Measurements from ENCODE around the gene CAPN10.

The CAPN10 gene

GRCh38 chr2:240603081-240603835, 16.7 kb downstream of the CAPN10 start:
- Histone ChIP-seq H3K4me1 (ENCODE audit: control extremely low read depth in 1 of 4, control insufficient read depth in 4 of 4, insufficient read depth in 4 of 4, low read length in 3 of 4) (no peaks in the 10 kb centered on the region), H3K36me3 (ENCODE audit: control insufficient read depth in 4 of 4, insufficient read depth in 4 of 4, low read length in 3 of 4) (peaks cover 0 to 27% (median 4%) of the 10 kb centered on the region in 4 experiments), H3K9me3 (ENCODE audit: control extremely low read depth in 1 of 5, control insufficient read depth in 4 of 5, insufficient read depth in 2 of 5, low read depth in 1 of 5, low read length in 4 of 5) (no peaks in the 10 kb centered on the region), H3K4me3 (ENCODE audit: control insufficient read depth in 1 of 7, extremely low read depth in 1 of 7, insufficient read depth in 4 of 7, low read depth in 2 of 7, low read length in 6 of 7) (no peak overlapping the region), H3K27me3 (replicated peaks in 2 of 5; ENCODE audit: control insufficient read depth in 4 of 5, insufficient read depth in 5 of 5, low read length in 4 of 5) (no peaks in the 10 kb centered on the region), H3K27ac (ENCODE audit: insufficient read depth in 1 of 2, low read depth in 1 of 2, low read length in 2 of 2, poor library complexity in 1 of 2, severe bottlenecking in 2 of 2) (no peak overlapping the region)
- 94% methylated on average over 20 of the region's 22 CpGs for WGBS (ENCODE audit: insufficient coverage)
- CTCF ChIA-PET = interaction anchor here (0.7 to 1.1 kb wide), 2 partner anchors 9 to 15 kb away, joined by 3 read pairs; no protein-coding TSS in a partner anchor
- DNase-seq = no peak
- POLR2A ChIA-PET = no interaction called here

DNA sequence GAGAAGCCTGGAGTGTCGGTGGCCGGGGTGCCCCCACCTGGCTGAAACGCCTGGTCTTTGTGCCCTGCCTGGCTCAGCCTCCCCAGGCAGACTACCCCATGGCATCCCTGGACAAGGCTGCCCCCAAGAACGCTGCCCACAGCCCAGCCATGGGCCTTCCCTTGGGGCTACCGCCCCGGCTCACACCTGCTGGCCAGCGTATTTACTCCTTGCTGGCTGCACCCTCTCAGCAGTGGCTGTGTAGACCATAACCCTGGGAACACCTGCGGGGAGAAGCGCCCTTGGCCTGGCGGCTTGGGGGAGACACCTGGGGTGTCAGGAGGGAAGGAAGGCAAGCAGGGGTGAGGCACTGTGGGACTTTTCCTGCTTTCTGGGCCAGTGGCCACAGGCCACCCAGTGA, 17.3 kb downstream of the CAPN10 start:
- ChIA-PET CTCF (interaction anchor here (0.7 to 1.1 kb wide), 2 partner anchors 10 to 15 kb away, joined by 3 read pairs; no protein-coding TSS in a partner anchor), POLR2A (no interaction called here)
- 99% methylated on average over 9 of the region's 10 CpGs for WGBS (ENCODE audit: insufficient coverage)
- Histone ChIP-seq H3K27ac (ENCODE audit: insufficient read depth in 1 of 2, low read depth in 1 of 2, low read length in 2 of 2, poor library complexity in 1 of 2, severe bottlenecking in 2 of 2) (no peak overlapping the region), H3K27me3 (replicated peaks in 2 of 5; ENCODE audit: control insufficient read depth in 4 of 5, insufficient read depth in 5 of 5, low read length in 4 of 5) (no peaks in the 10 kb centered on the region), H3K4me1 (ENCODE audit: control extremely low read depth in 1 of 4, control insufficient read depth in 4 of 4, insufficient read depth in 4 of 4, low read length in 3 of 4) (no peaks in the 10 kb centered on the region), H3K36me3 (ENCODE audit: control insufficient read depth in 4 of 4, insufficient read depth in 4 of 4, low read length in 3 of 4) (peaks cover 0 to 21% (median 3%) of the 10 kb centered on the region in 4 experiments), H3K4me3 (ENCODE audit: control insufficient read depth in 1 of 7, extremely low read depth in 1 of 7, insufficient read depth in 4 of 7, low read depth in 2 of 7, low read length in 6 of 7) (no peak overlapping the region), H3K9me3 (ENCODE audit: control extremely low read depth in 1 of 5, control insufficient read depth in 4 of 5, insufficient read depth in 2 of 5, low read depth in 1 of 5, low read length in 4 of 5) (no peaks in the 10 kb centered on the region)
- no peak for DNase-seq

- Histone ChIP-seq H3K4me1 (ENCODE audit: control extremely low read depth in 1 of 4, control insufficient read depth in 4 of 4, insufficient read depth in 4 of 4, low read length in 3 of 4) (no peaks in the 10 kb centered on the region), H3K4me3 (ENCODE audit: control insufficient read depth in 1 of 7, extremely low read depth in 1 of 7, insufficient read depth in 4 of 7, low read depth in 2 of 7, low read length in 6 of 7) (no peak overlapping the region), H3K27me3 (replicated peaks in 2 of 5; ENCODE audit: control insufficient read depth in 4 of 5, insufficient read depth in 5 of 5, low read length in 4 of 5) (no peaks in the 10 kb centered on the region), H3K27ac (ENCODE audit: insufficient read depth in 1 of 2, low read depth in 1 of 2, low read length in 2 of 2, poor library complexity in 1 of 2, severe bottlenecking in 2 of 2) (no peak overlapping the region), H3K36me3 (ENCODE audit: control insufficient read depth in 4 of 4, insufficient read depth in 4 of 4, low read length in 3 of 4) (peaks cover 0 to 16% (median 3%) of the 10 kb centered on the region in 4 experiments), H3K9me3 (ENCODE audit: control extremely low read depth in 1 of 5, control insufficient read depth in 4 of 5, insufficient read depth in 2 of 5, low read depth in 1 of 5, low read length in 4 of 5) (no peaks in the 10 kb centered on the region)
- 65% methylated on average over 9 of the region's 11 CpGs for WGBS (ENCODE audit: insufficient coverage)
- DNase-seq = no peak
- POLR2A ChIA-PET = no interaction called here
- CTCF ChIA-PET = interaction anchor here (1.1 kb wide), 1 partner anchor 10 kb away, joined by 3 read pairs; no protein-coding TSS in a partner anchor
Observed at GRCh38 chr2:240604291-240604938, 17.9 kb downstream of the CAPN10 start.

DNA sequence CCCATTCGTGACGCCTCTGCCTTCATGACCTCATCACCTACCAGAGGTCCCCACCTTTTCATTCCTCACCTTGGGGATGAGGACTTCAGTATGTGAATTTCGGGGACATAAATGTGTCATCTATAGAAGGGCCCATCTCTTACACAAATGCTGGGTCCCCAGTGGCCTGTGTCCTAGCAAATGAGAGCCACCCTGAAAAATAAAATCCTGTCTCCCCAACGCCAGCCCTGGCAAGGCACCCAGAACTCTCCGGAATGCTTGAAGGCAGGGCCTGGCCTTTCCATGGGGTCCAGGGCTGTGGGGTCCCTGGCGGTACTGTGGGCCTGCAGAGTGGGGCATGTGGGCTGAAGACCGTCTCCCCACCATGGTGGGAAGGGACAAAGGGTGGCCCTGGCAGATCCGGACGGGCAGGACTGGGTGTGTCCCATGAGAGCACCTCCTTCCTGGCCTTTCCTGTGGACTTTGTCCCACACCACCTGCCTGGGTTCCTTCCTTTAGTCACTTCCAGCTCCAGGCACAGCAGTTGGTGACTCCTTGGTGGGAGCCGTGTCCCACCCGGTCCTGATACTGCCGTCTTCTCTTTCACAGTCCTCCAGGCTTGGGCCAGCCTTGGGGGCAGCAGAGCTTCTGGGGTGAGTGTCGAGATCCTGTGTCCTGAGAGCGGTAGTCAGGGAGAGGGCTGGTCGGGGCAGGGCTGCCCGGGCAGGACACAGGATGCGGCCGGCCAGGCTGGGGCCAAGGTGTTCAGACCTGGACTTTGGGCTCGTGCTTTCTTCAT, 18.6 kb downstream of the CAPN10 start:
- 97% methylated on average over 13 of the region's 19 CpGs for WGBS (ENCODE audit: insufficient coverage)
- H3K27ac ChIP-seq (ENCODE audit: insufficient read depth in 1 of 2, low read depth in 1 of 2, low read length in 2 of 2, poor library complexity in 1 of 2, severe bottlenecking in 2 of 2) = no peak overlapping the region
- H3K4me3 ChIP-seq (ENCODE audit: control insufficient read depth in 1 of 7, extremely low read depth in 1 of 7, insufficient read depth in 4 of 7, low read depth in 2 of 7, low read length in 6 of 7) = no peak overlapping the region
- H3K4me1 ChIP-seq (ENCODE audit: control extremely low read depth in 1 of 4, control insufficient read depth in 4 of 4, insufficient read depth in 4 of 4, low read length in 3 of 4) = no peaks in the 10 kb centered on the region
- DNase-seq = no peak
- ChIA-PET POLR2A (no interaction called here), CTCF (interaction anchor here (1.1 kb wide), 1 partner anchor 18 kb away, joined by 4 read pairs; no protein-coding TSS in a partner anchor)
- no peaks in the 10 kb centered on the region for H3K27me3 ChIP-seq (replicated peaks in 2 of 5; ENCODE audit: control insufficient read depth in 4 of 5, insufficient read depth in 5 of 5, low read length in 4 of 5)
- no peaks in the 10 kb centered on the region for H3K9me3 ChIP-seq (ENCODE audit: control extremely low read depth in 1 of 5, control insufficient read depth in 4 of 5, insufficient read depth in 2 of 5, low read depth in 1 of 5, low read length in 4 of 5)
- peaks cover 0 to 12% (median 0%) of the 10 kb centered on the region in 4 experiments for H3K36me3 ChIP-seq (ENCODE audit: control insufficient read depth in 4 of 4, insufficient read depth in 4 of 4, low read length in 3 of 4)

GRCh38 chr2:240605867-240606743, 19.6 kb downstream of the CAPN10 start:
- POLR2A ChIA-PET = no interaction called here
- 95% methylated on average over 9 of the region's 12 CpGs for WGBS (ENCODE audit: insufficient coverage)

GRCh38 chr2:240611601-240612210, 25.2 kb downstream of the CAPN10 start:
- H3K4me3 ChIP-seq (ENCODE audit: control insufficient read depth in 1 of 7, extremely low read depth in 1 of 7, insufficient read depth in 4 of 7, low read depth in 2 of 7, low read length in 6 of 7) = peak overlapping the region in 4 of 7 experiments; percentile 1 to 32 (median 13)
- DNase-seq = peak in 2 of 3 donors; percentile 83 to 86
- no peaks in the 10 kb centered on the region for H3K36me3 ChIP-seq (ENCODE audit: control insufficient read depth in 4 of 4, insufficient read depth in 4 of 4, low read length in 3 of 4)
- H3K4me1 ChIP-seq (ENCODE audit: control extremely low read depth in 1 of 4, control insufficient read depth in 4 of 4, insufficient read depth in 4 of 4, low read length in 3 of 4) = peaks cover 1 to 46% (median 24%) of the 10 kb centered on the region in 4 experiments
- CTCF ChIA-PET = interaction anchor here (2.8 kb wide), 1 partner anchor 10 kb away, joined by 13 read pairs; no protein-coding TSS in a partner anchor
- H3K27me3 ChIP-seq (replicated peaks in 2 of 5; ENCODE audit: control insufficient read depth in 4 of 5, insufficient read depth in 5 of 5, low read length in 4 of 5) = no peaks in the 10 kb centered on the region
- POLR2A ChIA-PET = no interaction called here
- H3K9me3 ChIP-seq (ENCODE audit: control extremely low read depth in 1 of 5, control insufficient read depth in 4 of 5, insufficient read depth in 2 of 5, low read depth in 1 of 5, low read length in 4 of 5) = peaks cover 0 to 2% (median 0%) of the 10 kb centered on the region in 5 experiments
- 47% methylated on average over 6 of the region's 10 CpGs for WGBS (ENCODE audit: insufficient coverage)
- H3K27ac ChIP-seq (ENCODE audit: insufficient read depth in 1 of 2, low read depth in 1 of 2, low read length in 2 of 2, poor library complexity in 1 of 2, severe bottlenecking in 2 of 2) = no peak overlapping the region

More at GRCh38 chr2:240605867-240606743, 19.6 kb downstream of the CAPN10 start:
- H3K4me3 ChIP-seq (ENCODE audit: control insufficient read depth in 1 of 7, extremely low read depth in 1 of 7, insufficient read depth in 4 of 7, low read depth in 2 of 7, low read length in 6 of 7) = no peak overlapping the region
- H3K4me1 ChIP-seq (ENCODE audit: control extremely low read depth in 1 of 4, control insufficient read depth in 4 of 4, insufficient read depth in 4 of 4, low read length in 3 of 4) = peaks cover 0 to 2% (median 0%) of the 10 kb centered on the region in 4 experiments
- H3K9me3 ChIP-seq (ENCODE audit: control extremely low read depth in 1 of 5, control insufficient read depth in 4 of 5, insufficient read depth in 2 of 5, low read depth in 1 of 5, low read length in 4 of 5) = no peaks in the 10 kb centered on the region
- DNase-seq = no peak
- H3K27ac ChIP-seq (ENCODE audit: insufficient read depth in 1 of 2, low read depth in 1 of 2, low read length in 2 of 2, poor library complexity in 1 of 2, severe bottlenecking in 2 of 2) = no peak overlapping the region
- CTCF ChIA-PET = interaction anchor here (1.1 kb wide), 1 partner anchor 19 kb away, joined by 4 read pairs; no protein-coding TSS in a partner anchor
- H3K36me3 ChIP-seq (ENCODE audit: control insufficient read depth in 4 of 4, insufficient read depth in 4 of 4, low read length in 3 of 4) = peaks cover 0 to 9% (median 0%) of the 10 kb centered on the region in 4 experiments
- no peaks in the 10 kb centered on the region for H3K27me3 ChIP-seq (replicated peaks in 2 of 5; ENCODE audit: control insufficient read depth in 4 of 5, insufficient read depth in 5 of 5, low read length in 4 of 5)

Data from common myeloid progenitor, CD34-positive (primary cell).